HG02678 (cell line): Measurements from ENCODE around the gene SAMD4A.
A peak's percentile ranks its signal among the peaks of the same experiment; 100 is the strongest.

Experiments used
- ATAC-seq: cut with Tn5 transposase; IDR thresholded peaks from one replicate; pipeline ENCODE4 v1.9.1; 2021; ENCODE audit warnings: mild to moderate bottlenecking, moderate library complexity; ENCODE audit not compliant: unreplicated experiment

The SAMD4A gene

GRCh38 chr14:54754116-54754622 lies 187.2 kb downstream of the SAMD4A start:
- ATAC-seq: no peak

- ATAC-seq: no peak
Observed at GRCh38 chr14:54754623-54755386, 187.9 kb downstream of the SAMD4A start.

GRCh38 chr14:54756656-54757392 lies 189.9 kb downstream of the SAMD4A start:
- no peak for ATAC-seq

GRCh38 chr14:54758041-54758440 lies 191.1 kb downstream of the SAMD4A start:
- ATAC-seq: no peak

- no peak for ATAC-seq
Observed at GRCh38 chr14:54759982-54760585, 193.2 kb downstream of the SAMD4A start.

GRCh38 chr14:54760866-54761575 lies 194.1 kb downstream of the SAMD4A start:
- ATAC-seq: no peak

GRCh38 chr14:54761835-54762234 lies 194.9 kb downstream of the SAMD4A start:
- ATAC-seq: no peak

- no peak for ATAC-seq
Observed at GRCh38 chr14:54762296-54762695, 195.4 kb downstream of the SAMD4A start.

GRCh38 chr14:54763761-54764160 lies 196.8 kb downstream of the SAMD4A start:
- ATAC-seq: no peak

- ATAC-seq: no peak
Observed at GRCh38 chr14:54766276-54767138, 199.6 kb downstream of the SAMD4A start.

GRCh38 chr14:54767139-54767431 lies 200.2 kb downstream of the SAMD4A start:
- ATAC-seq: no peak

- ATAC-seq: no peak
Observed at GRCh38 chr14:54767450-54767849, 200.5 kb downstream of the SAMD4A start.

- ATAC-seq: no peak
Observed at GRCh38 chr14:54768501-54769129, 201.7 kb downstream of the SAMD4A start.

- no peak for ATAC-seq
Observed at GRCh38 chr14:54769951-54770863, 203.3 kb downstream of the SAMD4A start.

GRCh38 chr14:54771411-54772027 lies 204.6 kb downstream of the SAMD4A start:
- ATAC-seq: no peak

GRCh38 chr14:54772451-54772881 lies 205.5 kb downstream of the SAMD4A start:
- ATAC-seq: no peak

- peak; percentile 45 for ATAC-seq
Observed at GRCh38 chr14:54773171-54774006, 206.5 kb downstream of the SAMD4A start.
